Left forelimb (tissue), 1 donor: ENCODE results near the gene NECTIN1.

Source experiments
- DNase-seq: peaks from one replicate; pipeline ENCODE4 v3.0.0-alpha.2; 2018; ENCODE audit warnings: low spot score

NECTIN1 gene

GRCh38 chr11:119640541-119640940 is 88.5 kb downstream of the NECTIN1 start:
- DNase-seq: no peak

DNA sequence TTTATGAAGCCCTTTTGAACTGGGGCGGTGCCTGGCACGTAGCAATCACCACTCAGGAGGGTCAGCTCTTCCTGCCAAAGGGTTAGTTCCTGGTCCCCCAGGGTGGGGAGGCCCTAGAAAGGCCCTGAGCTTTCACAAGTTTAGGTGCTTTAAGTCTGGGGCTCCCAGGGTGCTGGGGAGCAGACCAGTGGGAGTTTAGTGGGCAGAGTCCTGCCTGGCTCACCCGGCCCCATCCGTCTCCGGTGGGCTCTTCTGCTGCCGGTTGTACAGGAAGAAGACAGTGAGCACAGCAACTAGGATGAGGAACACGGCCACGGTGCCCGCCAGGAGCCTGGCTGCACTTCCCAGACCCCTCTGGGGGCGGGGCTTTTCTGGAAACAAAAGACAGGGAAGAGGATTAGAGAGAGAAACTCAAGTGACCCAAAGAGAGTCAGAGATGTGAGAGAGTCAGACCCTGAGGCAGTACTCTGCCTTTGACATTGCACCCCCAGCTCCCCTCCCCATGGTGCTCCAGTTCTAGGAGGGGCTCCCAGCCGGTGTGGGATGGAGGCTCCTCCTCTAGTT is 89.3 kb downstream of the NECTIN1 start:
- DNase-seq: no peak

- DNase-seq: no peak
Measured at GRCh38 chr11:119638851-119639250, 90.1 kb downstream of the NECTIN1 start.

DNA sequence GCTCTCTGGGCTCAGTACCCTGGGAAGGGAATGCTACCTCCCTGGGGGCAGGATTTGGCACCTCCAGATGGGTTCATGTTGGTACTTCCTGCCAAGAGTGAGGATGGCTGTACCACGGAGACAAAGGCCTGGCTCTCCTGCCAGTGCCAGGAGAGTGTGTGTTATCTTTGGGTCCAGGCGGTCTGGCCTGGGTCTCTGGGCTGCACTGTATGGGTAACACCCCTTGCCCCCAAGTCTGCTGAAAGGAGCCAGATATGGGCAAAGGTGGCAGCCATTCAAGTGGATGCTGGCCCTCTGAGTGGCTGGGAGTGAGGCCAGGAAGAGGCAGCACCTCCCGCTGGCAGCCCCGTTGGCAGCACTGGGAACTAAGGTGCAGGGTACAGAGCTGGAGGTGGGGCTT is 91.5 kb downstream of the NECTIN1 start:
- DNase-seq: no peak

DNA sequence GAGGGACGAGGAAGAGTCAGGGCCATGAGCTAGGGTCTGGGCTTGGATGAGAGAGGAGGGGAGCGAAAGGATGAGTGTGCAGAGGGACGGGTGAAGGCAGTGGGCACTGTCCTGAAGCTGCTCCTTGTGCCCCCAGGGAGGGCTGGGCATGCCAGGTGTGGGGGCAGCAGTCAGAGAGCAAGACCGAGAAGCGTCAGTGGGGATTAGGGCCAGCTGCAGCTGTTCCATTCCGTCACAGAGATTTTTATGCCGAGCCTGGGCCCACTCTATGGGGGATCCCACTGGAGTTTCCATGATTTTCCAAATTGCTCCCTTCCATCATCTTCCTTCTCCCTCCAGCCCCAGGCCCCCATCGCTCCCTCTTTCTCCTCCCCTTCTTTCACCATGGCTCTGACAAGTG is 93.2 kb downstream of the NECTIN1 start:
- no peak for DNase-seq

DNA sequence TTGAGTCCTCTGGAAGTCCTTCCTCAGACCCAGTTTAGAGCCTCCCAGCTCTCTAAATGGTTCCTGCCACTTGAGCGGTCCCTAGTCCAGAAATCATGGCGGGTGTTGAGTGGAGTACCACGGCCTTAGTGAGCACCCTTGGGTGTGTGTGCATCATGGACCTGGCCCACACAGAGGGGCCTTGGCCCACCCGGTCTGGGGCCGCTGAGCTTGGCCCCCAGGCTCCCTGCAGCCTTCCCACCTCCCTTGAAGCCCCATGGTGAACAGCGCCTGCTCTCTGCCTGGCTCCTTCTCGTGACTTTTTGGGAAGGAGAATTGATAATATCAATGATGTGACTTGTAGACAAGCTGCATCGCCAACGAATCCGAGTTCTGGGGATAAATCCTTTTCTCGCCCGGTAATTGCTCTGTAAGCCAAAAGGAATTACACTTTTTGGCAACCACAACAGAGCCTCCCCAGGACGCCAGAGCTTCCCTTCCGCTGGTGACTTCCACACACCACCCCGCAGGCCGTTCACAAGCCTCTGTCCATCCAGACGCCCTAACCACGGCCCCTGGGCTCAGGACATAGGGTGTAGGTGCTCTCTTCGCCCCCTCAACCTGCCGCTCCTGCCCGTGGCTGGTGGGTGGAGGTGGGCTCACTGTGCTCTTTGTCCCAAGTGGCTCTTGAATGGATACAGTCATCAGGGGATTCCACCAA is 93.8 kb downstream of the NECTIN1 start:
- DNase-seq: no peak

DNA sequence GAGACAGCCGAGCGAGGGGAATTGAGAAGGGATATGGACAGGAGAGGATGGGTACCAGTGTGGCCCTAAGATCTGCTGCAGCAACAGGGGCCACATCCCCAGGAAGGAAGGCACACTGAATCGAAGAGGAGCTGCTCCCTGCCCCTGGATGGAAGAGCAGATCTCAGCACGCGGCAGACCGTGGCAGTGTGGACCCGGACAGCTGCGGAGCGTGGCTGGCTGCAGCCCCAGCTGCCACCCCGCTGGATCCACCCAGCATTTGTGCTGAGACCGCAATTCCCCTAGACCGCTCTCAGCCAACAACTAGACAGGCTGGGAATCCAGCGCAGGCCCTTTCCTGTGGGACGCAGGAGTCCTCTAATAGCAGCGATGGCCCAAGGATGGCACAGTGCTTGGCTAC is 94.7 kb downstream of the NECTIN1 start:
- no peak for DNase-seq

DNA sequence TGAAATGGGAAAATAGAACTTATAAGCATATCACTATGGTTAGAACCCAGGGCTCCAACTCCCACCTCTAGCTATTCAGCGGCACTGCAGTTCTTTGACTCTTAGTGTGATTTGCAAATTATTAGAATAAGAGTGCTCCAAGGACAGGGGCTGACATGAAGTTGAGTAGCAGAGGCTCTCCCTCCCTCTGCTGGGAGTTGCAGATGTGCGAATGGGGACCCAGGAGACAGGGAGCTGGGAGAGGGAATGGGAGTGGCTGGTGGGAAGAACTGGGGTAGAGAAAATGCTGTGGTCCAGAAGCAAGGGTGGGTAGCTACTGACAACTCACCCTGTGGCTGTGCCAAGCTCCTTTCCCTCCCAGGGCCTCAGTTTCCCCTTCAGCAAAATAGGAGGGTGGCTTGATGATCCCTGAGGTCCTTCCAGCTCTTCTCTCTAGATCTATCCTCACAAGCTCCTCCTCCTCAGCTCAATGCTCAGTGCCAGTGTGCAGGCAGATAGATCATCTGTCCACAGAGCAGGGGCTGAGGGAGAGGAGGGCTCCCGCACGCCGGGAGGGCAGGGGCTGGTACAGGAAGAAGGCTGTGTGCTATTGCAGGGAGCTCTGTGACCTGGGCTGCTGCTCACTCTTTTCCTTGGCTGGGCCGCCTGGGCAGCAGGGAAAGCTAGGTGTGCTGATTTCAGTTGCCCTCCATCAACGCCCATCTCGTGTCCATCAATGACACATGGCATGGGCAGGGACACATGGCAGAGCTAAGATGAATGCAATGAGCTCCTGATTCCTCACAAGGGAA is 99.0 kb downstream of the NECTIN1 start:
- DNase-seq: no peak

- no peak for DNase-seq
Measured at GRCh38 chr11:119629085-119629484, 99.9 kb downstream of the NECTIN1 start.

DNA sequence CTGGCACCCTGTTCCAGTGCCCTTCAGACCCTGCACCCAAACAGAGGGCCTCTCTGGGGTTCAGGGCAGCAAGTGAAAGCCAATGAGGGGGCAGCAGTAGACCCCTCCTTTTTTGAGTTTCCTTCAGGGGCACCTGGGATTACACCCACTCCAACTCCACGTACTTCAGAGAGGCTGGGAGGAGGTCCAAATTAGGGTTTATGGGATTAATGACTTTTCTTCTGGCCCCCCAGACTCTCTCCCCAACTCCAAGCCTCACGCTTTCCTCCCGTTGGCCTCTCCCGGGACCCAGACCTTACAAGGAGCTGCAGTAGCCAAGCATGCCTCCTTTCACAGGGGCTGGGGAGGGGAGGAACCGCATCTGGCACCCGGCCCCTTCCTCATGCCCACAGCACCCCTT is 101.7 kb downstream of the NECTIN1 start:
- DNase-seq: no peak

GRCh38 chr11:119626871-119627270 is 102.1 kb downstream of the NECTIN1 start:
- no peak for DNase-seq

DNA sequence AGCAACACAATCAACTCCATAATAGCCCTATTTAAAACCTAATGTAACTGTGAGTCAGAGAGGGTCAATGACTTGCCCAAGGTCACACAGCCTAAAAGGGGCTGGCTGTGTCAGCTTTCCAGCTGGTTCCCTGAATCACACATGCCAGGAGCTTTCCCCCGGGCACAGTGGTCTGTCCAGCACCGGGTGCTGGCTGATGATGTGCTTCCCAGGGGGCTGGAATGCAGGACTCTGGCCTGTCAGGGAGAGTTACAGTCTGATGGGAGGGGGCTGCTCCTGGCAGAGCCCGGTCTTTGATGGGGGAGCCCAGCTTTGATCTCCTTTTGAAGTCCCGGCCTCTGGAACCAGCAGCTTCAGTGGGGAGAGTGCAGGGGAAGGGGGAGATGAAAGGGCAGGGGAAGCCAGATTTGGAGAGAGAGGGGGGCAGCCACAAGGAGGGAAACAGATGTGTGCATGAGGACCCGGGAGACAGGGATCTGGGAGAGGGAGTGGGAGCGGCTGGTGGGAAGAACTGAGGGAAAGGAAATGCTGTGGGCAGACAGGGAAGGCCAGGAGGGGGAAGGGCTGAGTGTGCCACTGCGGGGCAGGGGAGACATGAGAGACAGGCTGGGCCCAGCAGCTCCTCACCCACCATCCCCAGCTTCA is 102.7 kb downstream of the NECTIN1 start:
- DNase-seq: no peak

DNA sequence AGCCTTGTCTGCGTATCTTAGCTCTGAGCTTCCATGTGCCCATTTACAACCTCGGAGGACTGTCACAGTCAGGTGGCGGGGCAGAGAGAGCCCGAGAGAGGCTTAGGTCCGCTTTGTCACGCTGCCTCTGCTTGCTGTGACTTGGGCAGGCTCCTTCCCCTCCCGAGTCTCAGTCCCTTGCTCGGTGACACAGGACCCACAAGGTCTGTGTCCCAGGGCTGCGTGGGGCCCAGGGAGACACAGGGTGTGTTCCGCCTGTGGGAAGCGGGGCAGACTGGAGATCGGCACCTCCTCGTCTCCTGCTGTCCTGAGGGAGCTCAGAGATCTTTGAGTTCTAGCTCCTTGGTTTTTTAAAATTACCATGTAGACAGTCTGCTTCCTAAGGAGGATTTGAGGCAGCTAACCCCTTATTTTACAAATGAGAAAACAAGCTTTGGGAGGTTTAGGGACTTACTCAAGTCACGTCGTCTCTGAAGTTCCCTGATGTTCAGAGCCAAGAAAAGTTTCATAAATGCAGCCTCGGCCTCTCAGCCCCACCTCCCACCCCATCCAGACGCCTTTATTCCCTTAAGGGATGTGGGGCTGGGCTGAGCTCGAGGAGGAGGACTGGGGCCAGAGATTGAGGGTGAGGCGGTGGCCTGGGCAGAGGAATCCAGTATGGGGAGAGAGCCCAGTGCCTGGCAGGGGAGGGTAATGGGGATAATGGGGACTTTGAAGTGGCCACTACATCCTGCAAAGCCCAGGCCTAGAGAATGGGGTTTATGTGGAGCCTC is 103.6 kb downstream of the NECTIN1 start:
- DNase-seq: no peak

GRCh38 chr11:119624629-119625028 is 104.4 kb downstream of the NECTIN1 start:
- DNase-seq: no peak

DNA sequence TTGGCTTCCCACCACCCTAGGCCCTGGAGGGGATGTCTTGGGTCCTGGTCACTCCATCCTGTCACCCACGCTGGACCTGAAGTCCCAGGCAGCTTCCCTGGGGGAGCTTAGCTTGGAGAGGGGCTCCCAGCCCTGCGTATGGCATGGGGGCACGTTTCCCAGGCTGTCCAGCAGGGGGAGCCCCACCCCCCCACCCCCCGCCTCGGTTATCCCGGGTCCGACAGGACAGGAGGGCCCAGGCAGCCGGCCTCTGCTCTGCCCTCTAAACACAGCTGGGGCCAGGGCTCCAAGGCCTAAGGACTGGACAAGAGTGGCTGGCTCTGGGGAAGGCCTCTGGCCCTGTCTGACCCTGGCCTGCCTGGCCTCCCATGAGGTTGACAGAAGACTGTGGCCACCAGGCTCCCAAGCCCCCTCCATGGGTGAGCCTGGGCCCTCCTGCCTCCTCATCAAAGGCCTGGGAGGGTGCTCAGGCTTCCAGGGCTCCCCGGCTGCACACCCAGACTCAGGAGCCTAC is 104.8 kb downstream of the NECTIN1 start:
- no peak for DNase-seq

GRCh38 chr11:119623682-119624081 is 105.3 kb downstream of the NECTIN1 start:
- DNase-seq: no peak

DNA sequence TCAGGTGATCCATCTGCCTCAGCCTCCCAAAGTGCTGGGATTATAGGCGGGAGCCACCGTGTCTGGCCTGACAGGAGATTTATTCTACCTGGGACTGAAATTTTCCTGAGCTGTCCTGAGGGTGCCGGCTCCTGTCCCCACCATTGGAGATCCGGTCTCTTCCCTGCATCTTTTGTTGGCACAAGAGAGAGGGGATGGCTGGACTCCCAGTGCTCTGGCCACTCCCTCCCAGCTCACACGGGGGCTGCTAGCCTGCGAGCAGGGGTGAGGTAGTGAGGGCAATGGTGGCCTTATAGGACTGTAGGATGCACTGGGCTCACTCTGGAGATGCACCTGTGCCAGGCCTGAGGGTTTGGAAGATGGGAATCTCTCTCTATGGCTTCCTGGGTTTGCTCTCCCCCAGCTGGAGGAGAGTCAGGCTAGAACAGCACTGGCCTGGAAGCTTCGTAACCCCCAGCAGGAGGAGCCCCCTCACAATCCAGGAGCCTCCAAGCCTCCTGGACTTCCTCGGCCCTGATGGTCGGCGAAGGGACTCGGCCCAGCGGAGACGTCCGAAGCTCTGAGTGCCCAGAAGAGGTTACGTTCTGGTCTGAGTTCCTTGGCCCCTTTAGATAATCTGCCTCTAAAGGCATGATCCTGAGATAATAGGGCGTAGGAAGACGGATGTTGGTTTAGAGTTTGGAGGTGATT is 106.4 kb downstream of the NECTIN1 start:
- no peak for DNase-seq

DNA sequence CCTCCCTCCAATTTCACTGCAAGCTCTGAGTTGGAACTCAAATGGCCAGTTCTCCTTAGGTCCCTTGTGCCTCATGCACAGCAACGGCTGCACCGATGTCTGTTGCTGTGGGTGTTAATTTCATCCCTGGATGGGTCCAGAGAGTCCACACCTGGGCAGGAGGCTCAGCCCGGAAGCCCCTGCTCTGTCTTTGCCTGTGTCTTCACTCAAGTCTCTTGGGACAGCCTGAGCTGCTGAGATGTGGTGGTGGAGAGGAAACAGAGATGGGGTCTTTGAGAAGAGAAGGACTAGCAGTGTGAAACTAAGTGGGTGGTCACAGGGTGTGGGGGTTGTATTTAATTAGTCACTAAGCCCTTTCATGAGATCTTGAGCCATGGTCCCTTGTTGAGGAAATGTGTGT is 109.3 kb downstream of the NECTIN1 start:
- no peak for DNase-seq

DNA sequence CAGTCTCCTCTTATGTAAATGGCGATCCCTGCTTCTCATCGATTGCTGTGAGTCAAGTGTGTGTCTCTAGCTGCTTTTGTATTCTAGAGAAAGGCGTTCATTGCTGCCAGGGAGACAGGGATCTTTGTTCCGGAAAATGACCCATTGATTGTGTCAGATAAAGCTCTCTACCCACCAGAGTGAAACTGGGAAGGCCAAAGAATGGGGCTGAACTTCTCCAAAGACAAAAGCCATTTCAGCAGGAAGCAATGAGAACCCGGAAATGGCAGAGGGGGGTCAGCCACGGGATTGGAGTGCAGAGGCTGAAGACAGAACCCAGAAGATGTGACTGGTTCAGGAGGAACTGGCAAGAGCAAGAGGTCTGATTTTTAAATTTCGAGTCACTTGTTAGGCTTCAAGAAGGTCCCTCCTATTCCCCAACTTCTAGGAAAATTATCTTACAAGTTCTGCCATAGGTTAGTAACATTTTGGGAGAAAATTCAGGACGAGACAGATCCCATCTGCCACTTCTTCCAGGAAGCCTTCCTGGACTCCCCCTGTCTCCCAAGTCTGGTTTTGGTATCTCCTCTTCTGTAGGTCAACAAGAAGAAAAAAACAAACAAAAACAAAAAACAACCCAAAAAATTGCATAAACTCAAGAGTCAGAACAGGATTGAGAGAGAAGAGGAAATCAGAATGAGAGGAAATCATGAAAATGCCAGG is 110.6 kb downstream of the NECTIN1 start:
- DNase-seq: no peak

GRCh38 chr11:119617340-119617713 is 111.7 kb downstream of the NECTIN1 start:
- no peak for DNase-seq
